TTC549 (cell line): ENCODE measurements around the gene ADAP1.
"Not testable (repeated sequence)": the region's sequence is repeated elsewhere in the genome, so short reads cannot be mapped to it uniquely, and the experiment has no call there.

Experiments used
- FAIRE-seq: peaks from 2 replicates; lab custom pipeline; 2012; peaks lifted over from hg19 to GRCh38; lab: Jason Lieb, UNC

The ADAP1 gene

GRCh38 chr7:974820-975681 lies 20.6 kb upstream of the ADAP1 start, which contains the start of gene COX19:
Gene COX19 (minus strand): TSS chr7:975549. CDS start chr7:975509, 40 bp downstream.
- FAIRE-seq = no peak

DNA sequence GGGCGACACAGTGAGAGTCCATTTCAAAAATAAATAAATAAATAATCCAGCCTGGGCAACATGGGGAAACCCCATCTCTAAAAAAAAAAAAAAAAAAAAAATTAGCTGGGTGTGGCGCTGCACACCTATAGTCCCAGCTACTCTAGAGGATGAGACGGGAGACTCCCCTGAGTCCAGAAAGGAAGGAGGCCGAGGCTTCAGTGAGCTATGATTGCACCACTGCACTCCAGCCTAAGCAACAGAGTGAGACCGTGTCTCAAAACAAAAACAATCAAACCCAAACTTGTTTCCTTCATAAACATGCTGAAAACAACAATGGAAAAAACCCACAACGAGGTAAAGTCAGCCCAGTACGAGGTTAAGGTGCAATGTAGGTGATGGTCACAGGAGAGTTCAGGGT lies 19.7 kb upstream of the ADAP1 start:
- no peak for FAIRE-seq

GRCh38 chr7:973312-973711 lies 18.8 kb upstream of the ADAP1 start:
- FAIRE-seq = no peak

DNA sequence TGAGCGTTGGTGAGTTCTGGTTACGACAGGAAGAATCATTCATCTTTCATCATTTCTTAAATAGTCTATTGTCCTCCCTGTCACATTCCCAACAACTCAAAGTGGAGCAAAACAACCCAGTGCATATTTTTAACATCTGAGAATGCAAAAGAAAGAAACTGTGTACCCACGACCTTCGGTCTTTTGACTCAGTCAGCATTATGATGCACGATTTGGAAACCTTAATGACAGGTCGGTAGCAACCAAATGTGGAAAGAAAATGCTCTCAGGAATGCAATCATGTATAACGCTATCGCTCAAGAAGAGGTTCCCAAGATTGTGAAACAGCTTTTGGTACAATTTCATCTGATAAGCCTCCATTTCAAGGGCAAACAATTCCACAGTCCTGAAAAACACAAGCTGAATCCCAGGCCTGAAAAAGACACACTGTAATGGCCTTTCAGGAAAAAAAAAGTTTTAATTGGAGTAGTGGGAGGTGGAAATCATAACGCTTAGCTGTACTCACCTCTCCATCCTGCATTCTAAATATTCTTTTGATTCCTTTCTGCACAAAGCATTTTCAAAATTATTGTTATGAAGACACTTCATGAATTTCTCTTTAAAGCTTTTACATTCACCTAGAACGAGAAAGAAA lies 18.3 kb upstream of the ADAP1 start:
- no peak for FAIRE-seq

GRCh38 chr7:972110-972509 lies 17.6 kb upstream of the ADAP1 start:
- no peak for FAIRE-seq

DNA sequence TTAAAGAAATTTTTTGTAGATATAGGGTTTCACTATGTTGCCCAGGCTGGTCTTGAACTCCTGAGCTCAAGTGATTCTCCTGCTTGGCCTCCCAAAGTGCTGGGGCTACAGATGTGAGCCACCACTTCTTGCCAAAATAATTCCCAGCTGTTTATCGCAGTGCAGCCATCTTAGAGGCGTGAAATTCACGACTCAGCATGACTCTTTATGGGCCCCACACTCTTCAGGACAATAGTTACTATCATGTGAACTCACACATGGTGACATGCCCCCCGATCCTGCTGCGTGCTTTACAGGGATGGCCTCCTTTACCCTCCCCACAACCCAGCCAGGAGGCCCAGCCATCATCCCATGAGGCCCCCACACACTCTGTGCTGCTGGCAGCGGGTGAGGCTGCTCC lies 16.3 kb upstream of the ADAP1 start:
- FAIRE-seq = no peak

DNA sequence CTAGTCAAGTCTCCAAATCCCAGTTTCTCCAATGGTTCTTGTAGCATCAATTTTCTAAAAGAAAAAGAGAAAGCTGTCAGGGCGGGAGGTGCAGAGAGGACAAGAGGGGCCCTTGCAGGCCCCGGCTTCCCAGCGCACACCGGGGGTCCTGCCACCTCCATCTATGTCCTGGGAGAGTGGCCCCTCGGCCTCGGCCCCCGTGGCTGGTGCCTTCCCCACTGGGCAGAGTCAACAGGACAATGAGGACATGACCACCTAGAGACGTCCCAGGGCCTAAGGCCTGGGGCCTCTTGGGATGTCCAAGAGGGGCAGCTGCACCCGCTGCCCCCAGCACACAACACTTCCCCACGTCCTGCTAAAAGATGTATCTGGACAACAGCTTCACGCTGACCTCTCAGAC lies 14.9 kb upstream of the ADAP1 start:
- no peak for FAIRE-seq

DNA sequence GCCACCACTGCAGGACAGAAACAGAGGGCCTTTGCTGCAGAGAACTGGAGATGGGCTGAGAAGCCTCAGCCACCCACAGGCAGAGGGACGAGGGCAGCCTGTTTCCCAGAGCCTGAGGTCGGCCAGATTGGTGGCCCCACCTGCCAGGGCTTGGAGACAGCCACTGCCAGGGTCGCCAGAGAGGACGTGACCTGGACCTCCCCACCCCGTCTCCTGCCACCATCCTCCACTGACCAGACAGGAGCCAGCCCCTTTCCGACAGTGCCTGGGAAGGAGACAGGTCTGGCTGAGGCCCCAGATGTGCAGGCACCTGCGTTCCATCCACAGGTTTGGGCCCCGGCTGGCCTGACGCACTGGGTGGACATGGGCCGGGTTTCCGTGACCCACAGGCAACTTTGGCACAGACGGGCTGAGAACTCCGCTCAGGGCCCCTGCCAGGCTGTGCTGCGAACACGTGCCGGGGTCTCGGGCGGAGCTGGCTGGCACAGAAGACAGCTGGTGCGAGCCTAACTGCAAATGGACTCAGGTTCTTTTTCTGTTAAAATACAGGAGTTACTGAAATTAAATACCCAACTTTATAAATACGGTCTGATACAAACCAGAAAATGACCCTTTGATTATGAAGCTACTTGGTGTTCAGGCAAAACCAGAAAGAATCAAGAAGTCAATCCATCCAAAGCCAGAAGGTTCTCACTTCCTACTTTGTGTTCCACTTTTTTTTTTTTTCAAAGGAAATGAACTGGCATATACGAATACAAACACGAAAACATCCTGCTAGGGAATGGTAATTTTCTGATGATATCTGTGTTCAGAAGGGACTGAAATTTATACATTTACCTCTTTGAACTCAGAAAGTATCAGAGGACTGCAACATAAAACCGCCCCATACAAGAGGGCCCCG lies 14.0 kb upstream of the ADAP1 start:
- no peak for FAIRE-seq

- FAIRE-seq = no peak
Measured at GRCh38 chr7:967361-968082, 13.0 kb upstream of the ADAP1 start.

GRCh38 chr7:966291-967069 lies 12.0 kb upstream of the ADAP1 start:
- FAIRE-seq = no peak

- FAIRE-seq = no peak
Measured at GRCh38 chr7:964401-965231, 10.1 kb upstream of the ADAP1 start.

DNA sequence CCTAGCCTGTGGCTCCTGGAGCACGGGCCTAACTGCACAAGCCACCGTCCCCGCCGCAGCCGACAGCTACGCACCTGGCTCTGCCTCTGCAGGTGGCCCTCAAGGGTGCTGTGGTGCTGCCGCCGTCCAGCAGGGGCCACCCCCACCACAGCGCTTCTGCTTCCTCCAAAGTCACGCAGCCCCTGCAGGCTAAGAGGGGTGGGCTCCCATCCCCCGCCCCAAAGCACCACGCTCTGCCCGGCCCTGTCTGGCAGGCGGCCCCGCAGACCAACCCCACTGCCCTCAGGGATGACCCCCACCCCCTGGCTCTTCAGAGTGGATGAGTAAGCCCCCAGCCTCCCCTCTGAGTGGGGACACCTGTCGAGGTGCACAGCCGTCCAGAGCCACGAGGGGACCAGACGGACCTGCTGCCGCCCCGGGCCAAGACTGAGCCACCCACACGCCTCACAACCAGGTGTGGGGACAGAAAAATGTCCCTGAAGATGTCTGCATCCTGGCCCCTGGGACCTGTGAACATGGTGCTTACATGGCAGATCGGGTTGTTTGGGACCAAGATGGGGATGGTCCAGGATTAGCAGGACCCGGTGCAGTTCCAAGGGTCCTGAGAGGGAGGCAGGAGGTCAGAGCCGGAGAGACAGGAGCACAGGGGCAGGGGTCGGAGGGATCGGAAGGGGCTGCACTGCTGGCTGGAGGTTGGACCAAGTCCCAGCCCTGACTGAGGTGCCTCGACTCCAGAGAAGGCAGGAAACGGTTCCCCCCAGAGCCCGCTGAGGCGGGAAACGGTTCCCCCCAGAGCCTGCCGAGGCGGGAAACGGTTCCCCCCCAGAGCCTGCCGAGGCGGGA lies 9.0 kb upstream of the ADAP1 start:
- FAIRE-seq = no peak

DNA sequence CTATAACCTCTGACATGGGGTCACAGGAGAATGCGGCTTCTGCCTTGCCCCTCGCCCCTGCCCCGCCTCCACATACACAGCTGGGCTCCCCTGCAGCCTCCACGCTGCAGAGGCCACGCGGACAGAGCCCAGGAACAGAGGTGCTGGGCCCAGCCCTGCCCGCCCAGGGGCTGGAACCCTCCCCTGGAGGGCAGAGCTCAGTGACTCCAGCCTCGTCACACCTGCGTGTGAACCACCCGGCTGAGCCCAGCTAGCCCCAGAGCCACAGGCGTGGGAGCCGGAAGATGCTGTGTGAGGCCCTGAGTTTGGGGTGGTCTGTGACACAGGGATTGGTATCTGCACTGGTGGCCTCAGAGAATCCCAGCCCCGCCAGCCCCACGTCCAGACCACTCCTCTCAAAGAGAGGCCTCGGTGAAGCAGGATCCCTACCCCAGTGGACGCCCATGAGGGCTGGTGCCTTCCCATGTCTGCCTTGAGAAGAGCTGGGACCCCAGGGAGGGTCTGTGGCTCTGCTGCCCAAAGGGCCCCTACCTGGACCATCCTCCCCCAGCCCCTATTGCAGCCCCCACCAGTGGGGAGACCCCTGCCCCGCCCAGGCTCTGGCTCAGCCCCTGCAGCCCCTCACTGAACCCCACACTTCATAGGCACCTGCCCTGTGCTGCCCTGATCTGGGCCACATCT lies 8.1 kb upstream of the ADAP1 start:
- no peak for FAIRE-seq

DNA sequence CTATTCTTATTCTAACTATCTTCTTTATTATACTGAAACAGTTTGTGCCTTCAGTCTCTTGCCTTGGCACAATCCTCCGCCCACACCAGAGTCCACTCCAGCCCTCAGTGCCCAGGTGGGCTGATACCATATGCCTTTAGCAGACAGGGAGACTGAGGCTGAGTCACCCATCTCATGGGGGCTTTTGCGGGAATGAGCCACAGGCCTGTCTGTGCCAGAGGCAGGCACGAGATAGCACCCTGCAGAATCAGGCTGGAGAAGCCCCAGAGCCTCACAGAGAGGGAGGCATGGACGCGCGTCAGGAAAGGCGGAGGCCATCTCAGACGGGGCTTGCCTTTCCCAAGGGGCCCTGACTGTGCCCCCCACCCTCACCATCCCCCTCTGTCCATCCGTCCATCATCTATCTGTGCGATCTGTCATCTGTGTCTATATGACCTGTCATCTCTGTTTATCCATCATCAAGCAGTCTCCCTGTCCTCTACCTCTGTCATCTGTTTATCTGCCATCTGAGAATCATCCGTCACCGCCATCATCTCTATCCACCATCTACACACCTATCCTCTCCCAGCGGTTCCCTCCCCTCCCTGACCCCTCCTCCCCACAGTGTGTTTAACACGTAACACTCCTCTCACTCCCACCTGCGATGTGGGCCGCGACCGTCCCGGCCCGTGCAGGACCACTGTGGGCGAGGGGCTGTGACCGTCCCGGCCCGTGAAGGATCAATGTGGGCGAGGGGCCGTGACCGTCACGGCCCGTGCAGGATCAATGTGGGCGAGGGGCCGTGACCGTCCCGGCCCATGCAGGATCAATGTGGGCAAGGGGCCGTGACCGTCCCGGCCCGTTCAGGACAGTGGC lies 7.3 kb upstream of the ADAP1 start:
- no peak for FAIRE-seq

GRCh38 chr7:960972-961371 lies 6.5 kb upstream of the ADAP1 start:
- FAIRE-seq = not testable (repeated sequence)

DNA sequence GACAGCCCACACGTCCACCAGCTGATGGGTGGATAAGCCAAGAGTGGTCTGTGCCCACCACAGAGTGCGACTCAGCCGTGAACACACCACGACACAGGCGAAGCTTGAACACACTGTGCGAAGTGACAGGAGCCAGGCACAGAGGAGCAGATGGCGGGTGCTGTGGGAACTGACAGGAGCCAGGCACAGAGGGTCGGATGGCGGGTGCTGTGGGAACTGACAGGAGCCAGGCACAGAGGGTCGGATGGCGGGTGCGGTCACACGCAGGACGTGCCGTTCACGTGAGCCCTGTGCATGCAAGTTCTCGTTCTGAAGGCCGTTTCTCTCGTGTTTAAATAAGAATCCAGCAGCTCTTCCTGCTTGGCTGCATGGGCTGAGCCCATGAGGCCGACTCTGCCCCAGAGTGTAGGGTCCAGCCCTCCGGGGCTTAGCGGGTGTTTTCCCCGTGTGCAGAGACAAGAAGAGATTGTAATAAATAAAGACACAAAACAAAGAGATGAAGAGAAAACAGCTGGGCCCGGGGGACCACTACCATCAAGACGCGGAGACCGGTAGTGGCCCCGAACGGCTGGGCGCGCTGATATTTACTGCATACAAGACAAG lies 5.9 kb upstream of the ADAP1 start:
- FAIRE-seq = no peak

- not testable (repeated sequence) for FAIRE-seq
Measured at GRCh38 chr7:959740-960139, 5.3 kb upstream of the ADAP1 start.
